Effector memory CD4-positive, alpha-beta T cell (primary cell): ENCODE data around the gene AAMP.

Source experiments
- DNase-seq, 3 donors: peaks; one replicate each; pipeline ENCODE4 v3.0.0-alpha.2; 2020
- H3K27ac ChIP-seq: 2 replicates; pipeline ENCODE4 v1.7.0; 2013; ENCODE audit warnings: mild to moderate bottlenecking, low read length, moderate library complexity; ENCODE audit not compliant: insufficient read depth, poor library complexity, severe bottlenecking
- H3K27me3 ChIP-seq: replicated peaks from 2 replicates; pipeline ENCODE4 v1.7.0; 2013; ENCODE audit warnings: mild to moderate bottlenecking, low read length; ENCODE audit not compliant: insufficient read depth, control insufficient read depth, poor library complexity, severe bottlenecking
- H3K36me3 ChIP-seq: 2 replicates; pipeline ENCODE4 v1.7.0; 2013; ENCODE audit warnings: mild to moderate bottlenecking, low read length, moderate library complexity; ENCODE audit not compliant: control insufficient read depth, insufficient read depth
- H3K4me1 ChIP-seq: 2 replicates; pipeline ENCODE4 v1.7.0; 2013; ENCODE audit warnings: low read length, mild to moderate bottlenecking; ENCODE audit not compliant: control insufficient read depth, insufficient read depth, poor library complexity, severe bottlenecking
- H3K4me3 ChIP-seq: 2 replicates; pipeline ENCODE4 v1.7.0; 2013; ENCODE audit warnings: low read length, low read depth, mild to moderate bottlenecking; ENCODE audit not compliant: insufficient read depth, poor library complexity, severe bottlenecking
- H3K9me3 ChIP-seq: 2 replicates; pipeline ENCODE4 v1.7.0; 2013; ENCODE audit warnings: mild to moderate bottlenecking, low read length, moderate library complexity; ENCODE audit not compliant: control insufficient read depth

AAMP gene

DNA sequence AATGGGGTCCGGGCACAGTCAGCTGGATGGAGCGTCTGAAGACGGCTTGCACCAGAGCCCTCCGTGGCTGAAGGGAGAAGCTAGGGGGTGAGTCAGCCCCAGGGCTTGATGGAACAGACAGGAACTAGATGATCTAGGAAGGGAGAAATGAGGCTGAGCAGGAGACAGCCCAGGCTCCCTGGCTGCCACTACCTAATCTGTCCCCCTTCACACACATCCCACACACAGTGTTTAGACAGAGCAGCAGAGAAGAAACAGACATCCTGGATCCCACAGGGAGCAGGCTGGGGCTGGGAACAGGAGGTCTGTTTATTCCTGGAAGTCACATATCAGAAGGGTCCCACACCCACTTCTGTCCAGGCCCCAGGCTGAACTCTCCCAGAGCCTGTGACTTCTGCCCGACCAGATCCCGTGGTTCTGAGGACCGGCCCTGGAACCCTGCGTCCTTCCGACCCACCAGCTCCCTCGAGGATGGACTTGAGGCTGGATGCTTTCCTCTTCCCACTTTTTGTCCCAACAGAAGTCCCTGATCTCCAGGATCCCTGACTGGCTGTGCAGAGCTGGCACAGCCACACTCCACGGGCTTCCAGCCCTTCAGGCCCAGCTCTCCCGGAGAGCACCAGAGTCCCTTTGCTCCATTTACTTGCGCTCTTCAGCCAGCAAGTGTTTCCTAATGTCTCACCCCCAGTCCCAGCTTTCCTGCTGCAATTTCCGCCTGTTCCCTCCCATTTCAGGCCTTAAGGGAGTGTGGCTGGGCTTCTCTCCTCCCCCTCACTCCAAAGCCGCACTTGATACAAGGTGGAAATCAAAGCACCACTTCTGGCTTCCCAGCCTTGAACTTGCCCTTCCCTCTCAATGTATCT is 10.6 kb downstream of the AAMP start:
- H3K4me1 ChIP-seq: peaks cover 5% of the 10 kb centered on the region
- no peaks in the 10 kb centered on the region for H3K27me3 ChIP-seq
- peaks cover 29% of the 10 kb centered on the region for H3K36me3 ChIP-seq
- no peak overlapping the region for H3K4me3 ChIP-seq
- no peak for DNase-seq
- H3K27ac ChIP-seq: no peak overlapping the region
- H3K9me3 ChIP-seq: no peaks in the 10 kb centered on the region

DNA sequence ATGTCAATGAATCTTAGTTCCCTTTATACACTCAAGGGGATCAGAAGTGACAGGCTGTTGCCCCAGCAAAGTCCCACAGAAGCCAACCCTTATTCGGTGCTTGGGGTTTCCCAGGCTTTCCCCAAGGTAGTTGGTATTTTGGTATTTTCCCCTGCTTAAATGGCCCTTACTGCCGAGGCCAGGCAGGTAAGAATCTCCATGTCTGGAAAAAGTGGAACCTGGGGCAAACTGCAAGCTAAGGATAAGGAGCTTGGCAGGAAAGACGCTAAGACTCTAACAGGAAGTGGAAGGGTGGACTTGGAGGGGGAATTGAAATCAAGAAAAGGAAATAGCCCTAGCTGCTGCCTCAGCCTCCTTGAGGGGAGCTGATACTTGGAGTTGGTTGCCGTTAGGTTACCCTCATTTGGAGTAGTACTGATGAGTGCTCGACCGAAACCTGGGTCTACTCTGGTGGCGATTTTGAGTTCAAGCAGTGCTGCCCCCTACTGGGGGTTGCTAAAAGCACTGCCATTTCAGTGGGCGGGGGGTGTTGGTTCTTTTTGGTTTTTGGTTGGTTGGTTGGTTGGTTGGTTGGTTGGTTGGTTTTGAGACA is 12.5 kb downstream of the AAMP start:
- H3K9me3 ChIP-seq: no peaks in the 10 kb centered on the region
- peaks cover 32% of the 10 kb centered on the region for H3K36me3 ChIP-seq
- no peak overlapping the region for H3K4me3 ChIP-seq
- DNase-seq: peak; percentile 31 to 48 (median 47)
- H3K27me3 ChIP-seq: no peaks in the 10 kb centered on the region
- H3K27ac ChIP-seq: peak overlapping the region; percentile 54
- H3K4me1 ChIP-seq: peaks cover 5% of the 10 kb centered on the region

DNA sequence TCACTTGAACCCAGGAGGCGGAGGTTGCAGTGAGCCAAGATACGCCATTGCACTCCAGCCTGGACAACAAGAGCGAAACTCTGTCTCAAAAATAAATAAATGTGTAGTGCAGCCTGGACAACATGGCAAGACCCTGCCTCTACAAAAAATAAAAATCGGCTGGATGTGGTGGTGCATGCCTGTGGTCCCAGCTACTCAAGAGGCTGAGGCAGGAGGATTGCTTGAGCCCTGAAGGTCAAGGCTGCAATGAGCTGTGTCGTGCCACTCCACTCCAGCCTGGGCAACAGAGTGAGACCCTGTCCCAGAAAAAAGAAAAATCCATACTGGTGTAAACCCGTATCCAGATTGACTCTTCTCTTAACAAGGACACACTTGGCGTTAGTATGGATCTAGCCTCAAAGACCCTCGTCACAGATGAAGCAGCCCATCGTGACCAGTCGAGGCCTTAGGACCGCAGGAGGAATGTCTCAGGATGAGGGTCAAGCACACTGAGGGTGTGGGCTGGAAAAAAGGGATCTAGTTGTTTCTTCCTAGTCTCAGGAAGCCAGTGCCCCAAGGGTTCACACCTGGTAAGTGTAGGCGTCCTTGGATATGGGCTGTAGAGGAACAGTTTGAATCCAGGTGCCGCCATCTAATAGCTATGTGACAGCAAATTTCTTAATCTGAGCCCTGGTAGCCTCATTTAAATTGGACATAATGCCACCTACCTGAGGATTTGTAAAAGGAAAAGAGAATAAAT is 13.2 kb downstream of the AAMP start:
- Histone ChIP-seq H3K9me3 (no peaks in the 10 kb centered on the region), H3K27me3 (no peaks in the 10 kb centered on the region), H3K36me3 (peaks cover 39% of the 10 kb centered on the region), H3K4me3 (no peak overlapping the region), H3K27ac (peak overlapping the region; percentile 54), H3K4me1 (peaks cover 5% of the 10 kb centered on the region)
- DNase-seq: no peak

DNA sequence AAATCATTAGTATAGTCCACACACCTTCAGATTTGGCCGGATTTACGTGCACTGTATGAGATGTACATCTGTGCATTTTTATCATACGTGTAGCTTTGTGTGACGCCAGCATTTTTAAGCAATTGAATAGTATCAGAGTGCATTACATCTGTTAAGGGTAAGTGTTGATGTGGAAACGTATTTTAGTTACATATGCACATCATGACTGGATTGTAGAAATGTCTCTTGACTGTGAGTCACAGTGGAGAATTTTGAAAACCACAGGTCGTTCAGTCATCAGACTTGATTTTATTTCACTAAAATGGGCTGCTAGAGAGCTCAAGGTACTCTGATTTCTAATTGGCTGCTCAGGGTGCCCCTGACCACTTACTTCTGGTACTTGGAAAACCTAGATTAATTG is 14.5 kb downstream of the AAMP start:
- H3K9me3 ChIP-seq: no peaks in the 10 kb centered on the region
- DNase-seq: no peak
- peaks cover 53% of the 10 kb centered on the region for H3K36me3 ChIP-seq

DNA sequence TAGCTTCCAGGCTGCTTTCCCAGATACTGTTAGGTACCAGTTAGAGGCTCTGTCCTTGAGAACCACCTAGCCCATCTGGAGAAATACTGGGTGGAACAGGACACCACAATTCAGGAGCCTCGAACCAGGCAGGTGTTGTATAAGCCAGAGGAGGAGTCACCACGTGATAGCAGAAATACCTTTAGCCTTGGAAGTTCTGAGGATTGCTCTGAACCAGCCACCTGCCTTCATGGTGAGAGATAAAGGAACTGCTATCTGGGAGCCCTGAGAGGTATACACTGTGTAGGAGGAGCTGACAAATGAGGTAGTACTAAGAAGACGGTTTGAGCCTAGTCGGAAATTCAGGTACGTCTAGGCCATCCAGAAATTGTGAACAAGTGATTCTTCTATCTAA is 16.7 kb downstream of the AAMP start:
- Histone ChIP-seq H3K27ac (no peak overlapping the region), H3K36me3 (peaks cover 75% of the 10 kb centered on the region), H3K9me3 (no peaks in the 10 kb centered on the region), H3K4me1 (peaks cover 5% of the 10 kb centered on the region), H3K27me3 (no peaks in the 10 kb centered on the region), H3K4me3 (no peak overlapping the region)
- DNase-seq: no peak

More for the DNA sequence above, 14.5 kb downstream of the AAMP start:
- no peak overlapping the region for H3K4me3 ChIP-seq
- H3K27me3 ChIP-seq: no peaks in the 10 kb centered on the region
- H3K4me1 ChIP-seq: peaks cover 5% of the 10 kb centered on the region
- H3K27ac ChIP-seq: no peak overlapping the region

DNA sequence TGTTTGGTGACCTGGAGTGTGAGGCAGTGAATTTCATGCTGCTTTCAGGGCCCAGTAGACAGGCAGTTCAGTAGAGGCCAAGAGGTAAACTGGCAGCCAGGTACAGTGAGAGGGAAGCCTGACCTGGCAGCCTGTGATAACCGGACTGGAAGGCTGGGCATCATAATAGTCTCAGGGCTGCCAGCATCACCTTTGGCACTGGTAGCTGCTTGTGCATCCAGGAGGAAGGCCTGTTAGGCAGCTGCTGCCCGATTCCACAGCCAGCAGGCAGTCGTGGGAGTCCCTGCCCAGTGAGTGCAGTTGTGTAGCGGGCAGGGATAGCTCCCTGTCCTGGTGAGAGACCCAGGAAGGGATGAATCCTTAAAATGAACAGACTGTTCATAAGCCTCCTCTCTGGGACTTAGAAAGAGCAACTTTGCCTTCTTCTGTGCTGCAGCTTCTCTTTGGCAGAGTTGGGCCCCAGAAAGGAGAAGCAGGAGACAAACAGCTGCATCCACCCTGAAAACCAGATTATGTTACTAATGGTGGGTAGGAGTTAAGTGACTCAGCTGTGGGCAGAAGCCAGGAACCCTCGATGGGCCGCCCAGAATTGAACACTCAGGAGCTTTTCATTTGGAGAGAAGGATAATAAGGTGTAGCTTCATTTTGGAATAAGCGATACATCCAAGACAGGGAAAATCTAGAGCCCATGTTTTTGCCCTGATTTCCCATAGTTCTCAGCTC is 17.3 kb downstream of the AAMP start:
- H3K9me3 ChIP-seq: no peaks in the 10 kb centered on the region
- H3K27me3 ChIP-seq: no peaks in the 10 kb centered on the region
- H3K4me3 ChIP-seq: no peak overlapping the region
- no peak for DNase-seq
- peaks cover 80% of the 10 kb centered on the region for H3K36me3 ChIP-seq
- peak overlapping the region; percentile 40 for H3K27ac ChIP-seq
- H3K4me1 ChIP-seq: peaks cover 5% of the 10 kb centered on the region

DNA sequence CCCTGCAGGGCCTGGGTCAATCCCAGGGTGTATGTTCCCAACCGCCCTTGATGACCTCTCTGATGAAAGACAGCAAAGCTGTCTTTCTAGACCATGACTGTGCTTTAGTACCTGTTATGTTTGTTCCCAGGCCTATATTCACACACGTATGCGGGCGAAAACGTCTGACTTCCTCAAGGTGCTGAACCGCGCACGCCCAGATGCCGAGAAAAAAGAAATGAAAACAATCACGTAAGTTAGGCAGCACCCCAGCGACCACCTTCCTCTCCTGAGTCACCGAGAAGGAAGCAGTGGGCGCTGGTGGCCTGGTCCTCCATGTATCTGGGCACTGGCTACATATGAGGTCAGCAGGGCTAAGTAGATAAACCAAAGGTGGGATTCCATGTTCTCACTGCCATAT is 20.2 kb downstream of the AAMP start:
- DNase-seq: no peak
- H3K27ac ChIP-seq: no peak overlapping the region
- H3K9me3 ChIP-seq: no peaks in the 10 kb centered on the region

DNA sequence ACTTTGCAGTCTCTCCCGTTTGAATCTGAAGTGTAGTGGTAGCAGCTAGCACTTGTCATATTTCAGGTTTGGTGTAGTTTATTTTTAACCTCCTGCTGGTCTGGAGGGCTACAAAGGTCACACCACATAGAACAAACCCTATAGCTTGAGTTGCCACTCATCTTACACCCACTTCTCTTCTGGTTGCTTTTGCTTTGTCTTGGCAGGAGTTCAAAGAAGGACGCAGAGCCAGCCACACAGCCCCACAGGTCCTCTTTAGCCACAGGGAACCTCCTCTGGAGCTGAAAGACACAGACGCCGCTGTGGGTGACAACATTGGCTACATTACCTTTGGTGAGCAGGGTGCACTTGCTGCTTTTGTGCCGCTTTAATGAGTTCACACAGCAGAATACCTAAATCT is 24.7 kb downstream of the AAMP start:
- Histone ChIP-seq H3K36me3 (peaks cover 97% of the 10 kb centered on the region), H3K9me3 (no peaks in the 10 kb centered on the region), H3K4me1 (no peaks in the 10 kb centered on the region), H3K4me3 (no peak overlapping the region), H3K27me3 (no peaks in the 10 kb centered on the region), H3K27ac (no peak overlapping the region)
- DNase-seq: no peak

More for the DNA sequence above, 20.2 kb downstream of the AAMP start:
- Histone ChIP-seq H3K27me3 (no peaks in the 10 kb centered on the region), H3K4me3 (no peak overlapping the region), H3K4me1 (no peaks in the 10 kb centered on the region), H3K36me3 (peaks cover 97% of the 10 kb centered on the region)

DNA sequence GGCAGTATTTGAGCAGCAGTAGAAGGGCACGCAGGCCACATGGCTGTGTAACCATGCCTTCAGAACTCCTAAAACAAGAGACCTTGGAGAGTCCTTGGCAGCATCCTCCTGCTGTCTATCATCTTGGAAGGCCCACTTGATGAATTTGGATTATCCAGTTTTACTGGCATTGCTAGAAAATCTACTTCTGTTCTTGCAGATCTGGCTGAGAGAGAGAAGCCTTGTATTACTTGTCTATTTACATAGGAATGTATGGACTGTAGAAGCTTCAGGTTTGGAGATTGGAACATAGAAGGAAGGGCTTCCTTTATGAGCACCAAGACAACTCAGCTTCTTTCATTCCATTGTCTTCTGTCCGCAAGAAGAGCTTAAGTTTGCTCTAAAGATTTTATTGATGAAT is 25.3 kb downstream of the AAMP start:
- no peak for DNase-seq
- Histone ChIP-seq H3K27me3 (no peaks in the 10 kb centered on the region), H3K9me3 (no peaks in the 10 kb centered on the region), H3K4me3 (no peak overlapping the region), H3K36me3 (peaks cover 97% of the 10 kb centered on the region), H3K4me1 (no peaks in the 10 kb centered on the region), H3K27ac (no peak overlapping the region)
